ENCODE data around the gene GTF2I. TPM values are rescaled to one million over a fixed set of nuclear protein-coding genes. Genes with fewer than 3 reads are reported as not detected.
"Not testable (repeated sequence)": the region's sequence is repeated elsewhere in the genome, so short reads cannot be mapped to it uniquely, and the experiment has no call there.

The GTF2I gene
- total RNA-seq, 1 experiment from 2014 or later, result 188 TPM

DNA sequence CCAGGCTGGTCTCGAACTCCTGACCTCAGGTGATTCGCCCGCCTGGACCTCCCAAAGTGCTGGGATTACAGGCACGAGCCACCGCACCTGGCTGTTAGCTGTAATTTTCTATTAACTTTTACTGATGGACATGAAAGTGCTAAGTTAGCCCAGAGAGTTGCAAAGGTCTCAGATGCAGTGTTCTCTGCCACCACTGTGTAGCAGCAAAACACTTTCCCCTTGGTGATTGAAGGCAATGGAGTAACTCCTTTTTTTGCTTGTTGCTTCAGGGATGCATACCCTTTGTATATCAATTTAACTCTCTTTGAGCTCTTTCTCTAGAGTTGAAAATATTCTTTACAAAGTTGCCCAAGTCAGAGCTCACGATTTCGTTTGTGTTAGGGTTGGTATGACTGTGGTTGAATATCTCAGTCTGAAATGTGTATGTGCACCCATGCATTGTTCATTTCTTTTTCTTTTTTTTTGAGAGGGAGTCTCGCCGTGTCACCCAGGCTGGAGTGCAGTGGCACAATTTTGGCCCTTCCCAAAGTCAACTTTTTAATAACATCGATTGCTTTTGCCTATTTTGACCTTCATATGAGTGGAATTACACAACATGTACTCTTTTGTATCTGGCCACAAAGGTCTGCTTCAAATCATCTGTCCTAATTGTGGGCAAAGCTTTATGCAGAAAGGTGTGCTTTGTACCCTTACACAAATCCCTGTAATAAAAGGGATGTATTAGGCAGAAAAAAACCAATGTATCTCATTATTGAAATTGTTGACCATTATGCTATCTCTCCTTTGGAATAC, 52.6 kb downstream of the GTF2I start:
- DNase-seq (ENCODE audit: low spot score), result peak; percentile 21

DNA sequence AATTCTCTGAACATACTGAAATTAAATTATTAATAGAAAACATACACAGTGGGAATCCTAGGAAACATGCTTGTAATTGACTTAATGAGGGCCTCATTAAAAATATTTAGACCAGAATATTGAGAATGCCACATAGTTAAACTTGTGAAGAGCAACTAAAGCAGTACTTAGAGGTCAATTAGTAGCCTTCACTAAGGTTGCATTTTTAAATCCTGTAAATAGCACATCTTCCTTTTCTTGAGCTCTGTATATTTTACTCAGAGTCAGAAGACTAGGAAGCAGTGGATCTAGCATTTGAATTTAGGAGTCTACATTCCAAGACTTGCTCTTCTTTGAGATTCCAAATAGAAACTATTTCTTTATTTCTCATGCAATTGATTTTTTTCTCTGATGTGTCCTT, 56.0 kb downstream of the GTF2I start:
- DNase-seq (ENCODE audit: low spot score), result no peak

DNA sequence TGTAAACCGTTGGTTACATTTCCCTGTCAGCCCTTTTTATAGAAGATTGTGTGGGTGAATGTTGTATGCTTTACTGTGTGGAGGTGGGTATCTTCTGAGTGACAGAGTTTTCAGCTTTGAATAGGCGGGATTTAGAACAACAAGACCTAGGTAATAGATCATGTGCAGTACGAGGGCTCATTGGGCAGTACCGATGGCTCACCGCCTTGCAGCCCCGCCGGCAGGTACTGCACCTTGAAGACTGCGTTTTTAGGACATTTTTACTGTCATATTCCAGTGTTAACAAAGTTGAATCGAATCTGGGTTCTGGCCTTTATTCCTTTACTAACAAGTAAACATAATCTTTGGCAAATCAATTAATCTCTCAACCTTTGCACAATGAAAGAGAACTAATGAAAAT, 60.4 kb downstream of the GTF2I start:
- no peak for DNase-seq (ENCODE audit: low spot score)

DNA sequence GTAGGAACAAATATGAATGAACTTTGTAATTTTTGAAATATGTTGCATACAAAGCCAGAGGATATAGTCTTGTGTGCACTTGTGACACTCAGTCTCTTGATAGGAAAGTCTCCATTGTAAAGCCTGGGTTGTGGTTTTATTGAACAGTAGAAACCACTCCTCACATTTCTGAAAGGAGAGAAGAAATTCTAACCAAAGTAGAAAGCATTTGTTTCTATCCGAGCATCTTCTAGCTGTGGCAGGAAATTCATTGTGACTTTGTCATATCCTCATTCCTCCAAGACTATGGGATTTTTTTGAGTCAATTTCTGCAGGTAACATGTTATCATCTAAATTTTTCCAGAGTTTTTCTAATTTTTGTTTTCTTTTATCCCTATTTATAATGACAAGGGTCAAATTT, 60.8 kb downstream of the GTF2I start:
- DNase-seq (ENCODE audit: low spot score), result peak; percentile 30

DNA sequence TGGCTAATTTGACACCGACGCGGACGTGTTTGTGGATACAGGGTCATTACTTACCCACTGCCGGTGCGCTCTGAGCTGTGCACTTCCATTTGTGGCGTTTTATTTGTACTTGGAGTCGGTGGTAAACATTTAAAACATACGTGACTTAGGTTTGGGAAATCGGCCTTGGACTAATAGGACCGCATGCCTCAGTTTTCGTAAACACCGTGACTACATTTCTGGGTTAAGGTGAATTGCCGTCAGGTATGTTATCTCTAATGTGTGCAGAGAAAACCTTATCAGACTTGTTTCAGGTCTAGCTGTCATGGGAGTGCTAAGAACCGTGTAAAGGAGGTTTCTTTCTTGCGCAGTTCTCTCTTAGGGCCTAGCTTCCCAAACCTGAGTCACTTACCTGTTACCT, 64.6 kb downstream of the GTF2I start:
- no peak for DNase-seq (ENCODE audit: low spot score)

DNA sequence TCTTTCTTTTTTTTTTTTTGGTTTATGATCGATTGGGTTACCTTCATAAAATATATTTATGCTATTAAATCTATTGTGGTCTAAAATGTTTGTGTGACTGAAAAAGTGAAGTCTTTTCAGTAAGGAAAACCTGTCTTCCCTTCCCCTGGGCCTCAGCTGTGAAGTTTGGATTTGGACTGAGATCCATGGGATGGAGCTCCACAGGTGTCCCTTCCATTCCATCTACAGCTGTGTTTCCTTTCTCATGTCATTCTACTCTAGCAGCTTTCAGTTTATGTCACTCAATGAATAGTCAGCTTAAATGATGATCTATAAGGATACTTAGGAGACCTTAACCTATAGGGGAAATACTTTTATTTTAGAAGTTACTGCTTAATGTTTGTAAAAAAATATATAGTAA, 68.3 kb downstream of the GTF2I start:
- no peak for DNase-seq (ENCODE audit: low spot score)

DNA sequence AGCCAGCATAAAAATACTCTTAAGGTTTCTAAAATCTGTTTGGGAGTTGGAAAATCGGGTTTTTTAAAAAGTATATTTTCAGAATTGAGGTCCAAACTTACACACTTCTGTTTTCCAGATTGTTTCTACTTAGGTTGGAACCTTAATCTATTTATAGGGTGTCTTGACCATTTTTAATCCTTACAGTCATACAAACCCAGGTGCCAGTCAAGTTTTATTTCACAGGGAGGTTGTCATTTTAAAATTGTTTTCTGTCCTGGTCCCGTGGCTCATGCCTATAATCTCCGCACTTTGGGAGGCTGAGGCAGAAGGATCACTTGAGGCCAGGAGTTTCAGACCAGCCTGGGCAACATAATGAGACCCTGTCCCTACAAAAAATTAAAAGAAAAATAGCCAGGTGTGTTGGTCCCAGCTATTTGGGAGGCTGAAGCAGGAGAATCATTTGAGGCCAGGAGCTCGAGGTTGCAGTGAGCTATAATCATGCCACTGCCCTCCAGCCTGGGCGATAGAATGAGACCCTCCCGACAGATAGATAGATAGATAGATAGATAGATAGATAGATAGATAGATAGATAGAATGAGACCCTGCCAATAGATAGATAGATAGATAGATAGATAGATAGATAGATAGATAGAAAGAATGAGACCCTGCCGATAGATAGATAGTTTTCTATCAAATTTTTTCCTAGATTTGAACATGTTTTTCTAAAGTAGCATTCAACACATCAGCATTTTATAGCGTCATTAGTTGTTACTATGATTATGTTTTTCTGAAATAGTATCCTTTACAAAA, 69.0 kb downstream of the GTF2I start:
- DNase-seq (ENCODE audit: low spot score), result no peak

DNA sequence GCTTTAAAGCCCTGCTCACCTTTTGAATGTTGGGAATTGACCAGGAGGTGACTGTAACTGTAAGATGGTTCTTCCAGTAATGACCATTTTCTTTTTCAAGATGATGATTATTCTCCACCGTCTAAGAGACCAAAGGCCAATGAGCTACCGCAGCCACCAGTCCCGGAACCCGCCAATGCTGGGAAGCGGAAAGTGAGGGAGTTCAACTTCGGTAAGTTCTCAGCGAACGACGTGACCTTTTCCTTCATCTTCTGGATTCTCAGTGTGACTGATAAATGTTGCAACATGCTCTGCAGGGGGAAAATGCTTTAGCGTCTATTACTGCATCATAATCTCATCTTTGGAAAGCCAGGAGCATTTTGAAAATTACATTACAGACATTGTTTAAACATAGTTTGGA, 71.2 kb downstream of the GTF2I start:
- not testable (repeated sequence) for DNase-seq (ENCODE audit: low spot score)

DNA sequence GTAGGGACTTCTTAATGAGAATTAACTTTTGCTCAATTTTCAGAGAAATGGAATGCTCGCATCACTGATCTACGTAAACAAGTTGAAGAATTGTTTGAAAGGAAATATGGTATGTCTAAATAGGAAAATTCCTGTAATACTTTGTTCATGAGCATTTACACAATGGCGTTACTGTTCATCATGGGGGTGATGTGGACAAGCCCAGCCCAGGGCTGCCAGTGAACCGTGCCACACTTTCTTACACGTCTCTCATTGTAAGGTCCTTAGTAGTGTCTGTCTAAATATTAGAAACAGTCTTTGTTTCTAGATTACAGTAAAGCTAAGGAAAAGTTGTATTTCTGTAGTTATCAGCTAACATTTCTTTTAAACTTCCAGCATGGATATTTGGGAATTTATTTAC, 72.7 kb downstream of the GTF2I start:
- not testable (repeated sequence) for DNase-seq (ENCODE audit: low spot score)

DNA sequence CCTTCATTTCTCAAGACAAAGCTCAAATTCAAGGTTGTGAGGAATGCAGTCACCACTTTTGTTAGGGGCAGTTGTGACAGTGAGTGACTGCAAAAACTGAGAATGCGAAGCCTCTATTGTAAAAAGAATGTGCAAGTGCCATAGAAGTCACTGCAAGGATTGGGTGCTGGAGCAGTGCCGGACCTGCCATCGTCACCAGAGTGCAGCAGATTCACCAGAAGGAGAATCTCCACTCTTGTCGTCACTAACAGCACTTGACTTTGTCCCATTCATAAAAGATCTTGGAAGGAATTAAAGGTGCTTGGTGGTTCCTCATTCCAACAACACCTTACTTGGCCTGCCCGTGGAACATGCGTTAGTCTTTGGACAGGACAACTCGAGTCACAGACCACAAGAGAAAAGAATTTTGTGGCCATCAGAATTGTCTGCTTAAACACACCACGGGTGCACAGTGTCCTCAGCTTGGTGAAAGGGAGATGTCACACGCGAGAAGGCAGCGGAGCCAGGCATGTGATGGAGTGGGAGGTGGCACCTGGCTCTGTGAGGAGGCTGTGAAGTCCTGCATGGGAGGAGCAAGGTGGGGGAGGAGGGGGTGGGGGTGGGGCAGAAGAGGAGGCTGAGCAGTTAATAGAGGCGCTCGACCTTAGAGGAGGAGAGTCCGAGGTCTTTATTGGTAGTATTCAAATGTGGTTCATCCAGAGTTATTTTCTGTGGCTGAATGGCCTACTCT, 82.6 kb downstream of the GTF2I start:
- not testable (repeated sequence) for DNase-seq (ENCODE audit: low spot score)

DNA sequence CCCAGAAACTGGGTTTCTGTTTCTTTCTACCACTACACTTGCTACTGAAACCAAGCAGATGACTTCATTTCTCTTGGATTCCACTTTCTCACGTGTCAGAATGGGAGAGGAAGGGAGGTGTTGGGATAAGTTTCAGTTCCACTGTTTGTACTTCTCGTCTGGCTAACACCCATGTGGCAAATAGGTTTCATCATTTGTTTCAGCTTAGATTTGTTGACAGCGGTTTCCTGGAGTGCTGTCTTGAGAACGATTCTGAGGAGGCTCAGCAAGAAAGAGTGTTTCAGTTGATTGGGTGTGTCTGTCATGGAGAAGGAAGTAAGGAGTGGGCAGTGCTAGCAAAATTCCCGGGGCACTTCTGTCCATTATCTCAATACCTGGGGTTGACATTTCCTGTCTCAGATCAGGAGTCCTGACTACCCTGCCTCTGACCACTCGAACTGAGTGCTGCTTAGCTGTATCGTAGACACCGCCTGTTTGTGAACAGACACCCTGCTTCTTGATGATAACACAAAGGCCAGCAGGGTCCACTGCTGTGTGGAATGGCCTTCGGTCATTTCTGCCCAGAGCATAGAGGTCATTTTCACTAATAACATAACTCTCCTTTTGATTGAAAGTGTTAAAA, 86.5 kb downstream of the GTF2I start:
- DNase-seq (ENCODE audit: low spot score), result not testable (repeated sequence)

DNA sequence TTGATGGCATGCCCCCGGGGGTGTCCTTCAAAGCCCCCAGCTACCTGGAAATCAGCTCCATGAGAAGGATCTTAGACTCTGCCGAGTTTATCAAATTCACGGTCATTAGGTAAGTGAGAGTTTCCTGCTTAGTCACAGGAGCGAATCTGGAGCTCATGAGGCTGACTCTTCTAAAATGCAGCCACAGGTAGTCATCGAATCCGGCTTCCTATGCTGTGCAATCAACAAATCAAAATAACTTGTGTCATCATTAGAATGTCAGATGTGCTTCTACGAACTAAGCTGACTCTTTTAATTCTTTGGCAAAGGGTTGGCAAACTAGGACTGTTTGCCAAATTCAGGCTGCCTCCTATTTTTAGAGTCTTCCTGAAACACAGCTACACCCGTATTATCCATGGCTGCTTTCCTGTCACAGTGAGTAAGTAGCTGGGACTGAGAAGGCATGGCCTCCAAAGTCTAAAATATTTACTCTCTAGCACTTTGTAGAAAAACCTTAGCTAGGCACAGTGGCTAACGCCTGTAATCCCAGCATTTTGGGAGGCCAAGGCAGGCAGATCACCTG, 96.5 kb downstream of the GTF2I start:
- DNase-seq (ENCODE audit: low spot score), result not testable (repeated sequence)

DNA sequence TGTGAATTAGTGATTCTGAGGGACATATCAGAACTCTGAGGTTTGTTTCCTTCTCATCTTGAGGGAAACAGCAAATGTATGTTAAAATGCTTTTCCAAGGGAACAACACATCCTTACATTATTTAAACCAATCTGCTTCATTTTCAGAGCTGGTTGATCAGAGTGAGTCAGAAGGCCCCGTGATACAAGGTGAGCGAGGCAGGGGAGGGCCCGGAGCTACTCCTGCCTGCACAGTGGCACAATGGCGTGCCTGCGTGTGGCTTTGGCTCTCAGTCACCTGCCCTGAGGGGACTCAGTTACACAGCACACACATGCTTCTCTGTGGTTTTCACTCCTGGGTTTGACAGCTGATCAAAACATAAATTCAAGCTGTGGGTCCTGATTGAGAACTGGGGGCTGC, 99.2 kb downstream of the GTF2I start:
- not testable (repeated sequence) for DNase-seq (ENCODE audit: low spot score)

DNA sequence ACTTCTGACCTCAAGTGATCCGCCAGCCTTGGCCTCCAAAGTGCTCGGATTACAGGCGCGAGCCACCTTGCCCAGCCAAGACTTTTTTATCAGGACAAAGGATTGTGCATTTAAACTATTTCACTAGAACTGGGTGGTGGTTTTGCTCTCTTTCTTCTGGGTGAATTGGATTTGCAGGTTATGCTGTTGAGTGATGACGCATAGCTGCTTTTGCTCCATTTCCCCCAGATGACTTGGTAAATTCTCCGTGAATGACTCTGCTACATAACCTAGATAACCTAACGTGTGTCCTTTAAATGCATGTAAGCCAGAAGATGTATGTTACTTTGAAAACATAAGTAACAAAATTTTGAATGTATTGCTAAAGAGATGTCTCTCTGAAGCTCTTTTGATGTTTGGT, 100.8 kb downstream of the GTF2I start:
- not testable (repeated sequence) for DNase-seq (ENCODE audit: low spot score)

DNA sequence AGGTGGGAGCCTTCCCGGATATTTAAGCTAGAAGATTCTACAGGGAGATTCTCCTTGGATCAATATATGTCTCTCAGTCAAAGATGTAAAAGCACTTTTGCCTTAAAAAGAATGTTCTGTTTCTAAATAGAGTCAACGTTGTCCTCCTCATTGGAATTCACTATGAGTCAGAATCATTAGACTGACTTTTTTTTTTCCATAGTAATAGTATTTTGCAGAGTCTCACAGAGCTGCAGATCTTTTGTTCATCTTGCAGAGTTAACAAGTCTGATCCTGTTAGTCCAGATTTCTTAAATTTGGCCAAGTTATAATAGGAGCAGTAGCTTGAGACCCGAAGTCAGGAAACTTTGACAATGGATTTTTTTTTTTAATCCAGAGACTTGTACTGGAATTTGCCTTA, 101.5 kb downstream of the GTF2I start:
- DNase-seq (ENCODE audit: low spot score), result not testable (repeated sequence)

DNA sequence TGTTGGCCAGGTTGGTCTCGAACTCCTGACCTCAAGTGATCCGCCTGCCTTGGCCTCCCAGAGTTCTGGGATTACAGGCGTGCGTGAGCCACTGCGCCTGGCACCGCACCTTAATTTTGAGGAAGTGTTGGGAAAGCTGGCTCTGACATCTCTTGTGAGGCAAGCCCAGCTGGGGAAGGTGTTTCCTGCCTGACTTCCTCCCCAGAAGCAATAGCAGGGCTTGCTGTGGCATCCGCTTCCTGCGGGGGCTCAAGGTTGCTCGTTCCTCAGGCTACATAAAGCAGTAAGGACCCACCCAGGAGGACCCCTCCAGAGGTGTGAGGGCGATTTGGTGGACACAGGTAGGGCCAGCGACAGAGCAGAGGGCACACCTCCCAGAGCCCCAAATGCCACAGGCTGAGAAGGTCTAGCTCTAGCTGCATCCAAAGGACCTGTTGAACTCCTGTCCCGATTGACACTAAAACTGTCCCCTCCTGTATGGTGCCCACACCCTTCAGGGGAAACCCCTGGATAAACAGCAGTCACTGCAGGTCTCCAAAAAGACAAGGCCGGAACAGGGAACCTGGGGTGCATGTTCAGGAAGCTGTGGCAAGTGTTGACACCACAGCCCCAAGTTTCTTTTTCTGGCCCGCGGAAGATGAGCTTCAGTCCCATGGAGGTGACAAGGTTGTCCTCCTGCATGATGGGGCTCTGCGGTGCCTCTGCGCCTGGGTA, 107.8 kb downstream of the GTF2I start:
- DNase-seq (ENCODE audit: low spot score), result not testable (repeated sequence)

DNA sequence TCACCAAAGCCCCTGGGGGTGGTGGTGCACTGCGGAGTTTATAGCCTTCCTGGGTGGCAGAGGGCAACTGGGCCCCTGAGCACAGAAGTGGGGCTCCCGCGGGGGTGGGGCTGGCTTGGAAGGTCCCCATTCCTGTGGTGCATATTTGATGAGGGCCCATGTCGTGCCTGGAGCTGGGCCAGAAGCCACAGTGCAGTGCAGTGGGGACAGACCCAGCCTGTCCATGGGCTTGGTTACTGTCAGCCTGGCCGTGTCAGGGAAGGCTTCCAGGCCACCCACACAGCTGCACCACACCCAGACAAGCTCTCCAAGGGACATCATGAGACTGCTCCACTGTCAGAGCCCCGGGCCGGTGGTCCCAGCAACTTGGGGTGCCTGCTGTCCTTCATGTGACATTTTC, 109.0 kb downstream of the GTF2I start:
- DNase-seq (ENCODE audit: low spot score), result not testable (repeated sequence)

DNA sequence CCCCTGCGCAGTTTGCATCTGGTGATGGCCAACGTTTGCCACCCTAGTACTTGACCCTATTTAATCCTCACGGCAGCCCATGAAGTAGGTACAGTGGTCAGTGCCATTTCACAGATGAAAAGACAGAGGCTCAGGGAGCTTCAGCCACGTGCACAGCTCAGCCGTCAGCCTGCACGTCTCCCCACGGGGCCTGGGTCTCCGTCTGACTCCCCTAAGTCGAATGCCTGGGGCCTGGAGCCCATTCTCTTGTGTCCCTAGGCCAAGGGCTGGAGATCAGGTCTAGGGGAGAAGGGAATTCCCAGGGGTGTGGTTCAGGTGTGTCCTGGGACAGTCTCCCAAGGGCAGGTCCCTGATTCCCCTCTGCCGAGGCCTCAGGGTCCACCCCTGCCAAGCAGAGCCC, 109.5 kb downstream of the GTF2I start:
- not testable (repeated sequence) for DNase-seq (ENCODE audit: low spot score)

DNA sequence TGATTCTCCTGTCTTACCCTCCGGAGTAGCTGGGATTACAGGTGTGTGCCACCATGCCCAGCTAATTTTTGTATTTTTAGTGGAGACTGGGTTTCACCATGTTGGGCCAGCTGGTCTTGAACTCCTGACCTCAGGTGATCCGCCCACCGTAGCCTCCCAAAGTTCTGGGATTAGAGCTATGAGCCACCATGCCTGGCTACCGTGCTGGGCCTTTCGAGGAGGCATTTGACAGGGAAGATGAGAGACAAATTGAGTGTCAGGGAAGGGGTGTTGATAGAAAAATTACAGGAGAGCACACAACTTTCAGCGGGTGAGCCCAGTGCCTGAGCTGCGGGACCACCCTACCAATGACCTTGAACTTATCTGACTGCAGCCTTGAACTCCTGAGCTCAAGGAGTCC, 112.5 kb downstream of the GTF2I start:
- DNase-seq (ENCODE audit: low spot score), result not testable (repeated sequence)

DNA sequence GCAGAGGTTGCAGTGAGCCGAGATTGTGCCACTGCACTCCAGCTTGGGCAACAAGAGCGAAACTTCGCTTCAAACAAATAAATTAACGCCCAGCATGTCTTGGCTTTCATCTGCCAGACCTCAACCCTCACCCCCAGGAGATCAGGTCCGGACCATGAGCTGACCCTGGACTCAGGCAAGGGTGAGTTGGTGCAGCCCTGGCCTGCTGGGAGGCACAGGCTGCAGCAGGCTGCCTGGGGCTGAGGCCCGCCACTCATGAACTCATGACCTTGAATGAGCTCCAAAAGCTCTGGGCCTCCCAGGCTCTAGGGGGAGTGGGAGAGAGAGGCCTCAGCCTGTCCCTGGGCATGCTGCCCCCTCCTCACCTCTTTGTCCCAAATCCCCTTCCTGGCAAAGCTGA, 114.6 kb downstream of the GTF2I start:
- not testable (repeated sequence) for DNase-seq (ENCODE audit: low spot score)

Data from A172 (cell line).